Esophagus muscularis mucosa (tissue), 3 donors: ENCODE measurements around the gene MACROD2.

Experiments used
- CTCF ChIP-seq, 3 experiments: fragments of 200-600 bp in 2 of 3; fragments of 450-650 bp in 1 of 3; sonication (generic) in 2 of 3; IDR thresholded peaks; one replicate each; pipeline ENCODE4 v1.5.1; 2017 to 2019; ENCODE audit warnings: antibody characterized with exemption in 3 of 3, mild to moderate bottlenecking in 2 of 3, moderate library complexity in 1 of 3
- POLR2A ChIP-seq: fragments of 450-650 bp; IDR thresholded peaks from one replicate; pipeline ENCODE4 v1.6.1; 2017; ENCODE audit warnings: antibody characterized with exemption, moderate library complexity, mild to moderate bottlenecking, low read depth
- POLR2AphosphoS5 ChIP-seq, 2 donors: sonication (generic); formaldehyde crosslinking; IDR thresholded peaks; one replicate each; pipeline ENCODE4 v1.6.1; 2017; ENCODE audit warnings: antibody characterized with exemption in 2 of 2

- TF ChIP-seq CTCF (IDR thresholded peaks at IDR 0.05) (no peak), POLR2A (no peak), POLR2AphosphoS5 (IDR thresholded peaks at IDR 0.05) (no peak)
Measured at GRCh38 chr20:15476186-15476585, 1480.9 kb downstream of the MACROD2 start.
